Measurements from ENCODE around the gene NRXN2. TPM values are rescaled to one million over a fixed set of nuclear protein-coding genes. Genes with fewer than 3 reads are reported as not detected.

Gene NRXN2
- total and polyA plus RNA-seq, 2 of the 13 experiments (the other 11 are each of a cell fraction or from before 2014, with no cell fraction given): not detected

DNA sequence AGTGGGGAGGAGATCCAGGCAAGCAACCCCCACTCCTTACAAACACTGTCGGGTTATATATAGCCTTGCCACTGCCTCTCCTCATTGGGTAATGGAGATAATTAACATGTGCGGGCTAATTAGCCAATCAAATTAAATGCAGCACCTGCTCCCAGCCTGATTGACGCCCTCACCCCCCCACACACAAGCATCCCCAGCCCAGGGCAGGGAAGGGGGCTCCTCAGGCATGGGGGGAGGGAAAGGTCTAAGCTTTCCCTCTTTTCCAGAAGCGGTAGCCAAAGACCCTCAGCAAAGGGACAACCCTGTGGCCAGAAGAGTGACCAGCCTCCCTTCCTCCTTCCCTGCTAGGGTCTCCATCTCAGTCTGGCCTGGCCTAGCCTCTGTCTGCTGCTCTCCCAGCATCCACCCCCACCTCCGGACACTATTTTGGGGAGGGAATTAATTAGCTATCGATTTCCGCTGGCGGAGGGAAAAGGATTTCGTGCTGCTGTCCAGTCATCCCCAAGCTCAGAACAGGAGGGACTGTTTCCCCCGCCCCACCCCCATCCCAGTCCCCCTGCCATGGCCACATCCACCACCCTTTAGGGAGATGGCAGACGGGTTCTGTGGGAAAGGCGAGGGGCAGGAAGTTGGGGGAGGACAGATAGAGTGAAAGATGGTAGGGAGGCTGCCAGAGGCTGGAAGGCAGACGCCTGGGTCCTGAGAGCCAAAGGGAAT, 7.1 kb downstream of the NRXN2 start:
- H3K27me3 ChIP-seq (ENCODE audit: control insufficient read depth in 1 of 2, insufficient read depth in 2 of 2, low read length in 2 of 2): peaks cover 6 to 71% of the 10 kb centered on the region in 2 experiments; a peak in 4 of 5 replicates
- ATAC-seq (no peak), DNase-seq (ENCODE audit: low spot score) (no peak), FAIRE-seq (no peak)
- POLR2A ChIA-PET: no interaction called here
- H2AFZ ChIP-seq (ENCODE audit: low read length): no peak overlapping the region
- H3K4me3 ChIP-seq (replicated peaks in 1 of 3; ENCODE audit: insufficient read depth in 1 of 3, low read depth in 2 of 3, low read length in 3 of 3): no peak overlapping the region
- H4K20me1 ChIP-seq (ENCODE audit: insufficient read depth, low read length): no peaks in the 10 kb centered on the region
- H3K4me1 ChIP-seq (ENCODE audit: insufficient read depth, low read length): peaks cover 3% of the 10 kb centered on the region; the same call in 1 of the 2 replicates
- H3K27ac ChIP-seq (ENCODE audit: extremely low read length, insufficient read depth, low read length): no peak overlapping the region
- H3K9me3 ChIP-seq (ENCODE audit: low read length): no peaks in the 10 kb centered on the region
- in situ Hi-C loops (cut with HindIII; ENCODE audit: extremely low pct_ligation_motif_present, low pct_unique_long_range_greater_than_20kb) (no loop called here), intact Hi-C loops (cut with micrococcal nuclease; ENCODE audit: unreplicated experiment) (no loop called here)
- 35% methylated on average over 10 of the region's 13 CpGs for WGBS (ENCODE audit: low lambda C conversion rate)
- no peak overlapping the region for H3K9ac ChIP-seq (ENCODE audit: insufficient read depth, low read depth, low read length)
- CTCF ChIA-PET (ENCODE audit: low intra/inter-chr PET ratio, low total read pairs): no interaction called here
- H3K36me3 ChIP-seq (replicated peaks in 1 of 2; ENCODE audit: control insufficient read depth in 1 of 2, insufficient read depth in 2 of 2, low read length in 2 of 2): no peaks in the 10 kb centered on the region
- H3K4me2 ChIP-seq (ENCODE audit: low read depth, low read length): no peak overlapping the region
- H3K79me2 ChIP-seq (ENCODE audit: insufficient read depth, low read length): no peaks in the 10 kb centered on the region
- BruUV-seq (replicated peaks): no TSS peak
- TF ChIP-seq, protein P1, sequence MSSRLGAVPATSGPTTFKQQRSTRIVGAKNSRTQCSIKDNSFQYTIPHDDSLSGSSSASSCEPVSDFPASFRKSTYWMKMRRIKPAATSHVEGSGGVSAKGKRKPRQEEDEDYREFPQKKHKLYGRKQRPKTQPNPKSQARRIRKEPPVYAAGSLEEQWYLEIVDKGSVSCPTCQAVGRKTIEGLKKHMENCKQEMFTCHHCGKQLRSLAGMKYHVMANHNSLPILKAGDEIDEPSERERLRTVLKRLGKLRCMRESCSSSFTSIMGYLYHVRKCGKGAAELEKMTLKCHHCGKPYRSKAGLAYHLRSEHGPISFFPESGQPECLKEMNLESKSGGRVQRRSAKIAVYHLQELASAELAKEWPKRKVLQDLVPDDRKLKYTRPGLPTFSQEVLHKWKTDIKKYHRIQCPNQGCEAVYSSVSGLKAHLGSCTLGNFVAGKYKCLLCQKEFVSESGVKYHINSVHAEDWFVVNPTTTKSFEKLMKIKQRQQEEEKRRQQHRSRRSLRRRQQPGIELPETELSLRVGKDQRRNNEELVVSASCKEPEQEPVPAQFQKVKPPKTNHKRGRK (CRISPR knock-in tag; IDR thresholded peaks at IDR 0.05): no peak
- no peak for TF ChIP-seq ELF4 (CRISPR knock-in tag; IDR thresholded peaks at IDR 0.05; ENCODE audit: borderline replicate concordance)
- TF ChIP-seq SSRP1 (CRISPR knock-in tag; IDR thresholded peaks at IDR 0.05): no peak
- no peak for TF ChIP-seq ZNF333 (CRISPR knock-in tag; IDR thresholded peaks at IDR 0.05; ENCODE audit: borderline replicate concordance)
- no peak for TF ChIP-seq BRD4 (CRISPR knock-in tag; IDR thresholded peaks at IDR 0.05)
- no peak for TF ChIP-seq POGZ (CRISPR knock-in tag; IDR thresholded peaks at IDR 0.05)
- TF ChIP-seq, protein P2, sequence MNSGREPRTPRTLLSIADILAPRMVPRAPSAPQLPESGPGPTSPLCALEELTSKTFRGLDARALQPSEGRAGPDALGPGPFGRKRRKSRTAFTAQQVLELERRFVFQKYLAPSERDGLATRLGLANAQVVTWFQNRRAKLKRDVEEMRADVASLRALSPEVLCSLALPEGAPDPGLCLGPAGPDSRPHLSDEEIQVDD (CRISPR knock-in tag; IDR thresholded peaks at IDR 0.05; ENCODE audit: borderline replicate concordance): no peak
- no peak for TF ChIP-seq EEA1 (CRISPR knock-in tag; IDR thresholded peaks at IDR 0.05; ENCODE audit: borderline replicate concordance)
- no peak for TF ChIP-seq CHD2 (IDR thresholded peaks at IDR 0.05; ENCODE audit: low read depth, low read length)
- TF ChIP-seq FOXA3 (CRISPR knock-in tag; IDR thresholded peaks at IDR 0.05): no peak
- TF ChIP-seq, protein P3, sequence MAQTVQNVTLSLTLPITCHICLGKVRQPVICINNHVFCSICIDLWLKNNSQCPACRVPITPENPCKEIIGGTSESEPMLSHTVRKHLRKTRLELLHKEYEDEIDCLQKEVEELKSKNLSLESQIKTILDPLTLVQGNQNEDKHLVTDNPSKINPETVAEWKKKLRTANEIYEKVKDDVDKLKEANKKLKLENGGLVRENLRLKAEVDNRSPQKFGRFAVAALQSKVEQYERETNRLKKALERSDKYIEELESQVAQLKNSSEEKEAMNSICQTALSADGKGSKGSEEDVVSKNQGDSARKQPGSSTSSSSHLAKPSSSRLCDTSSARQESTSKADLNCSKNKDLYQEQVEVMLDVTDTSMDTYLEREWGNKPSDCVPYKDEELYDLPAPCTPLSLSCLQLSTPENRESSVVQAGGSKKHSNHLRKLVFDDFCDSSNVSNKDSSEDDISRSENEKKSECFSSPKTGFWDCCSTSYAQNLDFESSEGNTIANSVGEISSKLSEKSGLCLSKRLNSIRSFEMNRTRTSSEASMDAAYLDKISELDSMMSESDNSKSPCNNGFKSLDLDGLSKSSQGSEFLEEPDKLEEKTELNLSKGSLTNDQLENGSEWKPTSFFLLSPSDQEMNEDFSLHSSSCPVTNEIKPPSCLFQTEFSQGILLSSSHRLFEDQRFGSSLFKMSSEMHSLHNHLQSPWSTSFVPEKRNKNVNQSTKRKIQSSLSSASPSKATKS (CRISPR knock-in tag; IDR thresholded peaks at IDR 0.05): no peak
- TF ChIP-seq POLR2AphosphoS5 (IDR thresholded peaks at IDR 0.05; ENCODE audit: low read depth, low read length): no peak
- TF ChIP-seq, protein P4, sequence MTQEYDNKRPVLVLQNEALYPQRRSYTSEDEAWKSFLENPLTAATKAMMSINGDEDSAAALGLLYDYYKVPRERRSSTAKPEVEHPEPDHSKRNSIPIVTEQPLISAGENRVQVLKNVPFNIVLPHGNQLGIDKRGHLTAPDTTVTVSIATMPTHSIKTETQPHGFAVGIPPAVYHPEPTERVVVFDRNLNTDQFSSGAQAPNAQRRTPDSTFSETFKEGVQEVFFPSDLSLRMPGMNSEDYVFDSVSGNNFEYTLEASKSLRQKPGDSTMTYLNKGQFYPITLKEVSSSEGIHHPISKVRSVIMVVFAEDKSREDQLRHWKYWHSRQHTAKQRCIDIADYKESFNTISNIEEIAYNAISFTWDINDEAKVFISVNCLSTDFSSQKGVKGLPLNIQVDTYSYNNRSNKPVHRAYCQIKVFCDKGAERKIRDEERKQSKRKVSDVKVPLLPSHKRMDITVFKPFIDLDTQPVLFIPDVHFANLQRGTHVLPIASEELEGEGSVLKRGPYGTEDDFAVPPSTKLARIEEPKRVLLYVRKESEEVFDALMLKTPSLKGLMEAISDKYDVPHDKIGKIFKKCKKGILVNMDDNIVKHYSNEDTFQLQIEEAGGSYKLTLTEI (CRISPR knock-in tag; conservative IDR thresholded peaks at IDR 0.05): no peak
- TF ChIP-seq, protein P5, sequence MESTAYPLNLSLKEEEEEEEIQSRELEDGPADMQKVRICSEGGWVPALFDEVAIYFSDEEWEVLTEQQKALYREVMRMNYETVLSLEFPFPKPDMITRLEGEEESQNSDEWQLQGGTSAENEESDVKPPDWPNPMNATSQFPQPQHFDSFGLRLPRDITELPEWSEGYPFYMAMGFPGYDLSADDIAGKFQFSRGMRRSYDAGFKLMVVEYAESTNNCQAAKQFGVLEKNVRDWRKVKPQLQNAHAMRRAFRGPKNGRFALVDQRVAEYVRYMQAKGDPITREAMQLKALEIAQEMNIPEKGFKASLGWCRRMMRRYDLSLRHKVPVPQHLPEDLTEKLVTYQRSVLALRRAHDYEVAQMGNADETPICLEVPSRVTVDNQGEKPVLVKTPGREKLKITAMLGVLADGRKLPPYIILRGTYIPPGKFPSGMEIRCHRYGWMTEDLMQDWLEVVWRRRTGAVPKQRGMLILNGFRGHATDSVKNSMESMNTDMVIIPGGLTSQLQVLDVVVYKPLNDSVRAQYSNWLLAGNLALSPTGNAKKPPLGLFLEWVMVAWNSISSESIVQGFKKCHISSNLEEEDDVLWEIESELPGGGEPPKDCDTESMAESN (CRISPR knock-in tag; conservative IDR thresholded peaks at IDR 0.05): no peak
- no peak for TF ChIP-seq ZNF431 (CRISPR knock-in tag; IDR thresholded peaks at IDR 0.05; ENCODE audit: borderline replicate concordance, low read depth)
- no peak for TF ChIP-seq DR1 (CRISPR knock-in tag; IDR thresholded peaks at IDR 0.05)
- no peak for TF ChIP-seq KDM1A (CRISPR knock-in tag; IDR thresholded peaks at IDR 0.05)
